ENCODE measurements around the gene DUSP6.

DUSP6 gene

GRCh38 chr12:89328151-89329030 is 23.9 kb downstream of the DUSP6 start:
- H3K4me3 ChIP-seq (ENCODE audit: low read depth, low read length): no peak overlapping the region
- DNase-seq (ENCODE audit: low read depth): no peak
- no peak for TF ChIP-seq CTCF (IDR thresholded peaks at IDR 0.05; ENCODE audit: insufficient read depth, low read depth, low read length, missing control alignments)

- DNase-seq (ENCODE audit: low read depth): no peak
- no peak overlapping the region for H3K4me3 ChIP-seq (ENCODE audit: low read depth, low read length)
- no peak for TF ChIP-seq CTCF (IDR thresholded peaks at IDR 0.05; ENCODE audit: insufficient read depth, low read depth, low read length, missing control alignments)
Observed at GRCh38 chr12:89327486-89328094, 24.7 kb downstream of the DUSP6 start.

GRCh38 chr12:89326239-89327040 is 25.9 kb downstream of the DUSP6 start:
- no peak for DNase-seq (ENCODE audit: low read depth)
- no peak overlapping the region for H3K4me3 ChIP-seq (ENCODE audit: low read depth, low read length)
- no peak for TF ChIP-seq CTCF (IDR thresholded peaks at IDR 0.05; ENCODE audit: insufficient read depth, low read depth, low read length, missing control alignments)

- no peak overlapping the region for H3K4me3 ChIP-seq (ENCODE audit: low read depth, low read length)
- no peak for DNase-seq (ENCODE audit: low read depth)
- no peak for TF ChIP-seq CTCF (IDR thresholded peaks at IDR 0.05; ENCODE audit: insufficient read depth, low read depth, low read length, missing control alignments)
Observed at GRCh38 chr12:89325495-89325894, 26.8 kb downstream of the DUSP6 start.

- no peak for DNase-seq (ENCODE audit: low read depth)
- no peak for TF ChIP-seq CTCF (IDR thresholded peaks at IDR 0.05; ENCODE audit: insufficient read depth, low read depth, low read length, missing control alignments)
Observed at GRCh38 chr12:89324437-89324836, 27.9 kb downstream of the DUSP6 start.

GRCh38 chr12:89323568-89324218 is 28.6 kb downstream of the DUSP6 start:
- TF ChIP-seq CTCF (IDR thresholded peaks at IDR 0.05; ENCODE audit: insufficient read depth, low read depth, low read length, missing control alignments): no peak
- no peak overlapping the region for H3K4me3 ChIP-seq (ENCODE audit: low read depth, low read length)
- DNase-seq (ENCODE audit: low read depth): no peak

More at GRCh38 chr12:89324437-89324836, 27.9 kb downstream of the DUSP6 start:
- no peak overlapping the region for H3K4me3 ChIP-seq (ENCODE audit: low read depth, low read length)

All from GM12865 (cell line).